G401 (cell line): ENCODE measurements around the gene VWA1. TPM values are rescaled to one million over a fixed set of nuclear protein-coding genes. Genes with fewer than 3 reads are reported as not detected.
"Not testable (repeated sequence)": the region's sequence is repeated elsewhere in the genome, so short reads cannot be mapped to it uniquely, and the experiment has no call there.

Source experiments
- DNase-seq: peaks from one replicate; pipeline ENCODE4 v3.0.0-alpha.2; 2015; ENCODE audit warnings: low spot score
- in situ Hi-C: cut with HindIII; loops from 2 replicates; pipeline ENCODE4 v1.10.0; 2016; ENCODE audit warnings: low sequenced_read_pairs, mixed read lengths
- total RNA-seq: library from RNA; depleted of rRNA; stranded (reverse); fragments of >200 nt; shearing (Covaris generic); gene quantifications from 2 replicates; pipeline ENCODE4 v1.2.3, GENCODE V29; 2014

The VWA1 gene
- total RNA-seq, 1 experiment from 2014 or later, result 26.8 TPM

DNA sequence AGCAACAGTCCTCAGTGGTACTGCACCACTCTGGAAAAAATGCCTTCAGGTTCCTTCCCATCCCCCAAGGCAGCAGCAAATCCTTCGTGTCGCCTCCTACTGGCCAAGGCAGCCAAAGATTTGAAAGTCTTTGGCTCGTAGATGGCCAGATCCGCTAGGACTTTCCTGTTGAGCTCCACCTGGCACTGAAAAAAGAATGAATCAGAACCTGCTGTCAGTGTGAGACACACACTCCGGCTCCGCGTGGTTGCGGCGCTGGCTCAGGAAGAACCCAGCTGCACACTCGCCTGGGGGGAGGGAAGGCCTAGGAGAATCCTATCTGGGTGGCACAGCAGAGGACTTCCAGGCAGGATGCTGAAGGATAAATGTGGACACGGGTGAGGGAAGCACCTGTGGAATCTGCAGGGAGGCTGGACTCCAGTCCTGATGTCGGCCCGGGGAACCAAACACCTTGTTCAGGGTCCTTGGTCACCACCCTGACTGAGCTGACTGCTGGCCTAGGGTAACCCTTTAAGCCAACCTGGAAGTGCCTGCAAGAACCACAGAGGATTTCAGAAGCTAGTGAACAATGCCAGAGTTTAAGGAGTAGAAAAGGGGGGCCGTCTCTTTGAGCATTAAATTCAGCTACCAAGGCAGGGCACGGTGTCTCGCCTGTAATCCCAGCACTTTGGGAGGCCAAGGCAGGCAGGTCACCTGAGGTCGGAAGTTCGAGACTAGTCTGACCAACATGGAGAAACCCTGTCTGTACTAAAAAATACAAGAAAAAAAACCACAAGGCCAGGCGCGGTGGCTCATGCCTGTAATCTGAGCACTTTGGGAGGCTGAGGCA, 33.2 kb upstream of the VWA1 start:
- peak; percentile 40 for DNase-seq
- in situ Hi-C loops, result no loop called here

DNA sequence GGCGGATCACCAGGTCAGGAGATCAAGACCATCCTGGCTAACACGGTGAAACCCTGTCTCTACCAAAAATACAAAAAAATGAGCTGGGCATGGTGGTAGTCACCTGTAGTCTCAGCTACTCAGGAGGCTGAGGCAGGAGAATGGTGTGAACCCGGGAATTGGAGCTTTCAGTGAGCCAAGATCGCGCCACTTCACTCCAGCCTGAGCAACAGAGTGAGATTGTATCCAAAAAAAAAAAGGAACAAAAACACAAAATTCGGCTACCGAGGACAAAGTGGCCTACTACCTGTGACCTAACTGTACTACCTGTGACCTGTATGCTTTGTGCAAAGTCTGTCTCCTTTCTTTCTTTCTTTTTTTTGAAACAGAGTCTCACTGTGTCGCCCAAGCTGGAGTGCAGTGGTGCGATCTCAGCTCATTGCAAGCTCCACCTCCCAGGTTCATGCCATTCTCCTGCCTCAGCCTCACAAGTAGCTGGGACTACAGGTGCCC, 32.5 kb upstream of the VWA1 start:
- DNase-seq, in situ Hi-C loops: not testable (repeated sequence)

DNA sequence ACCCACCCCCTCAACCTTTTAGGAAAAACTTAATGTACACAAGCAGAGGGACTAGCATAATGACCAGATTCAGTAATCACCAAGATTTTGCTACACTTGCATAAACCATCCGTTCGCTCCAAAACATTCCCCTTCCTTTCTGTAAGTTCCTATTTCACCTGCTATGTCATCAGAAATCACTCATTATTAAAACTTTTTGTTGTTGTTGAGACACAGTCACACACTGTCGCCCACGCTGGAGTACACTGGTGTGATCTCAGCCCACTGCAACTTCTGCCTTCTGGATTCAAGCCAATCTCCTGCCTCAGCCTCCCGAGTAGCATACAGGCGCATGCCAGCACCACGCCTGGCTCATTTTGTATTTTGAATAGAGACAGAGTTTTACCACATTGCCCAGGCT, 31.8 kb upstream of the VWA1 start:
- in situ Hi-C loops, result no loop called here

DNA sequence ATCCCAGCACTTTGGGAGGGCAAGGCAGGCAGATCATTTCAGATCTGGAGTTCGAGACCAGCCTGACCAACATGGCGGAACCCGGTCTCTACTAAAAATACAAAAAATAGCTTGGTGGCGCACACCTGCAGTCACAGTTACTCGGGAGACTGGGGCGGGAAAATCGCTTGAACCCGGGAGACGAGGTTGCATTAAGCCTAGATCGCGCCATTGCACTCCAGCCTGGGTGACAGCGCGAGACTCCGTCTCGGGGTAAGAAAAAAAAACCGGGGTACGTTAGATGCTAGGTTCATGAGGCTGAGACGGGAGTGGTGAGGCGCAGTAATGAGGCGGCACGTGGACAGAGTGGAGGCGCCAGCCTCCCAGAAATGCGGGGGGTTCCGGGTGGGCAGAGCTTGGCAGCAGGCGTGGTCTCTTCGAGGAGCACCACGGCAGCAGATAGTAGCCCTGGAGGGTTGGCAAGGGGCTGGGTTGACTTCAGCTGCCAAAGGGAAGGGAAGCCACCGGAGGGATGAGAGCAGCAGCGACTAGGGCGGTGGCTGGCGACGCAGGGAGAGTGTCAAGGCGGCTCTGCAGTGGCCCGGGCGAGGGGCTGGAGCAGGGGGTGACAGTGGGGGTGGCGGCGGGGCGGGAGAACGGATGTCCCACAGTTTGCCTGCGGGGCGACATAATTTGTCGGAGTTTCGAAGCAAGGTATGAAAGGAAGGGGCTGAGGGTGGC, 29.2 kb upstream of the VWA1 start:
- DNase-seq, result no peak
- in situ Hi-C loops, result no loop called here

More for the DNA sequence above, 31.8 kb upstream of the VWA1 start:
- DNase-seq, result no peak

DNA sequence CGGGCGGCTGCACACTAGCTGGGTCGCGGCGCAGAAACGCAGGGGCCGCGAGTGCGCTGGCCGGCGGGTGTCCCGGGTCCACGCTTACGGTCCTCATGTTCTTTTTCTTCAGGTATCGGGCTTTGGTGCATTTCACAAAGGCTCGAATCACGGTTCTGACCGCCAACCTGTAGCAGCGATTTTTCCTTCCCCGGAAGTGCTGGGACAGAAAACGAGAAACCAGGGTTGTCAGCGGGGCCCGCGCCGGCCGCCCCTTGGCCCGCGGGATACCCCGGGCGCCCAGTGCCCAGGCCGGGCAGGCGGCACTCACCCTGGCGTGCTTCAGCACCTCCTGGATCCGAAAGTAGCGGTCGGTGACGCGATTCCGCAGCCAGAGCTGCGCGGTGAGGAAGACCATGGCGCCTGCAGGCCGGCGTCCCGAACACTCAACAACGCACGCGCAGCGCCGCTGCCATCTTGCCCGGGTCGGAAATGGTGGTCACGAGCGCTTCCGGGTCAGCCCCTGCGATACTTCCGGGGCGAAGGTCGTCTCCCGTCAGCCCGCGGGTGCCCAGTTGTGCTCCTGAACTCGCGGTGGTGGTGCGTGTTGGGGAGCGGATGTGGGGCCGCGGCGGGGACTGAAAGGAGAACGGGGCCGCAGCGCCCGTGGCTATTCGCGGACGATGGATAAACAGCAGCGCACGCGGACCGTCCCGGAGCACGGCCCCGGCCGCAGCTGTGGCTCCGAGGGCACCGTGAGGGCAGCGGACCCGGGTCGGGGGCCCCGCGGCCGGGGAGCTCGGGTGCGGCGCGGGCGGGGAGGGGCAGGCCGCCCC, 28.5 kb upstream of the VWA1 start, which contains the start of gene MRPL20:
Gene MRPL20, minus strand, starts transcription at position 473 of the 815 bp plus-strand sequence. Its CDS starts 76 bp downstream, at position 397.
- peak; percentile 90 for DNase-seq
- in situ Hi-C loops, result no loop called here

DNA sequence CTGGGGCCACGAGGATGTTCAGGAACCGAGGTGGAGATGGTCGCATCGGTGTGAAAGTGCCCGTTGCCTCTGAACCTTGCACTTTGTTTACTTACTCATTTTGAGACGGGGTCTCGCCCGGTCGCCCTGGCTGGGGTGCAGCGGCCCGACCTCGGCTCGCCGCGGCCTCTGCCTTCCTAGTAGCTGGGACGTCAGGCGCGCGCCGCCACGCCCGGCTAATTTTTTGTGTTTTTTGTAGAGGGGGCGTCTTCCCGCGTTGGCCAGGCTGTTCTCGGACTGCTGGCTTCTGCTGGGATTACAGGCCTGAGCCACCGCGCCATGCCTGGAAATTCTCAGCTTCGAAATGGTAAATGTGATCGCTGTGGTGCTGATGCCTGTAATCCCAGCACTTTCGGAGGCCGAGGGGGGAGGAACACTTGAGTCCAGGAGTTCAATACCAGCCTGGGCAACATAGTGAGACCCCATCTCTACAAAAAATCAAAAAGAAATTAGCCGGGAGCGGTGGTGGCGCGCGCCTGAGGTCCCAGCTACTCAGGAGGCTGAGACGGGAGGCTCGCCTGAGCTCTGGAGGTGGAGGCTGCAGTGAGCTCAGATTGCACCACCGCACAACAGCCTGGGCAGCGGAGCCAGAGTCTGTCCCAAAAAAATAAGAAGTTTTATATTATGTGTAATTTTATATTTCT, 27.7 kb upstream of the VWA1 start:
- in situ Hi-C loops, result no loop called here
- DNase-seq, result no peak

DNA sequence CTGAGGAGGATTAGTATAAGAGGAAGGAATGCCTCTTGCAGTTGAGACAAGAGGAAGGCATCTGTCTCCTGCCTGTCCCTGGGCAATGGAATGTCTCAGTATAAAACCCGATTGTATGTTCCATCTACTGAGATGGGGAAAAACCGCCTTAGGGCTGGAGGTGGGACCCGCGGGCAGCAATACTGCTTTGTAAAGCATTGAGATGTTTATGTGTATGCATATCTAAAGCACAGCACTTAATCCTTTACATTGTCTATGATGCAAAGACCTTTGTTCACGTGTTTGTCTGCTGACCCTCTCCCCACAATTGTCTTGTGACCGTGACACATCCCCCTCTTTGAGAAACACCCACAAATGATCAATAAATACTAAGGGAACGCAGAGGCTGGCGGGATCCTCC, 25.3 kb upstream of the VWA1 start:
- in situ Hi-C loops, DNase-seq: not testable (repeated sequence)

DNA sequence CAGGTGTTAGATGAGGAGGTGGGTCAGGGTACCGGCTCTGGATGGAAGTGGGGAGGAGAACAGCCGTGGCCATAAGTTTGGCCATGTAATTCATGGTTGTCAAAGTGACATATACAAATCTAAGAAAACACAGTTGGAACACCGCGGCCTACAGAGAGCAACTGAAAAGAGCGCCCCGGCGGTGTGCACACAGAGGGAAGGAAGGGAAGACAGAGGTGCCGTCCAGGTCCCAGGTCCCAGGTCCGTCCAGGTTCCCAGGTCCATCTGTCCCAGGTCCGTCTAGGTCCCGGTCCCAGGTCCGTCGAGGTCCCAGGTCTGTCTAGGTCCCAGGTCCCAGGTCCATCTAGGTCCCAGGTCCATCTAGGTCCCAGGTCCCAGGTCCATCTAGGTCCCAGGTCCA, 23.9 kb upstream of the VWA1 start:
- no peak for DNase-seq
- in situ Hi-C loops, result no loop called here

DNA sequence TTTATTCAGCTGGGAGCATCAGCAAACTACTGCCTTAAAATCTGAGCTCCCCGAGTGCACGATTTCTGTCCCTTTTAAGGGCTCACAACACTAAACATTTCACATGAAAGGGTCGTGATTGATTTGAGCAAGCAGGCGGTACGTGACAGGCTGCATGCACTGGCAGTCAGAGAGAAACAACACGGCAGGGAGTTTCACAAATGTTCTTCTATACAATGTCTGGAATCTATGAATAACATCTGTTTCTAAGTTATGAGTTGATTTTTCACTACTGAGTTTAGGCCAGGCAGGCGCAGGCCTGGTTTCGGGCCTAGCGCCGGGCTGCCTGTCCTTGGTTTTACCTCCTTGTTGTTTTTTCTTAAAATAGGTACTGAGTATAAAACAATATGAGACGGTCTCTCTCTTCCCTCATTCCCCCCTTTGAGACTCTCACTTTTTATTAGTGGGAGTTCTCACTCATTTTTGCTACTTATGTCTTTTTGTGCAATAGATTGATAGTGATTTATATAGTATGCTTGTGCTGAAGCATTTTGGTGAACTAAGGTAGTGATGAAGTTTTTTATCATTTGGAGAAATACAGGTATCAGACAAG, 23.1 kb upstream of the VWA1 start:
- DNase-seq, in situ Hi-C loops: not testable (repeated sequence)

DNA sequence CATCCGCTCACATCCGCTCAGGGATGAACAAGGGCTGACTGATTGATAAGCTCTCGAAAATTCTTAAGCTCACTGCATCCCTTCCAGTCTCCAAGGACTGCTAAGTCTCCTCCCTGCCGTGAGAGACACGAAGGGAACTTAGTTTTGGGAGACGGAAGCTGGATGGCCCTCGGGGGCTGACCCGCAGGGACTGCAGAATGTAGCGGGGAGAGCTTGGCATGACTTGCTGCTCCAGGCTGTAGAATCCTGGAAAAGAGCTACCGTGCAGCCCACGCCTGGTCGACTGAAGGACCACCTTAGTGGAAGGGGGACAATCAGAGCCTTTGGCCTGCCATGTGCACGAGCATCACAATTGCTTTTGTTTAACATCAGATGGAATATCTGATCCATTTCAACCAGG, 19.7 kb upstream of the VWA1 start:
- in situ Hi-C loops, result no loop called here
- DNase-seq, result no peak

DNA sequence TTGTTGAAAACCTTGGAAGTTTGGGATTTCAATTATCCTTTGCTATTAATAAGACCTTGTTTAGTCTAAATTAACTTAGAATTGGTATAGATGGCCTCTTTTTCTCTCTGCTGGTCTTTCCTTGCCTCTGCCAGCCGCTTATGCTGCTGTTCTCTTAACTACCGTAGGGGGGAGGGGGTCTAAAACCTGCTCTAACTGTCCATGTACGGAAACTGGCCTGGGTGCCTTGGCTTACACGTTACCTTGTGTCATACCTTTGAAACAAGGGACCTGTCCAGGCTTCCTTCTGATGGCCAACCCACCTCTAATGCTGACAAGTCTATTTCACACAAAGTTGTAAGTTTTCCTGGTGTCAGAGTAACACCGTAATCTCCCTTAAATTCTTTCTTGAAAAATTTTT, 18.1 kb upstream of the VWA1 start:
- in situ Hi-C loops, DNase-seq: not testable (repeated sequence)

DNA sequence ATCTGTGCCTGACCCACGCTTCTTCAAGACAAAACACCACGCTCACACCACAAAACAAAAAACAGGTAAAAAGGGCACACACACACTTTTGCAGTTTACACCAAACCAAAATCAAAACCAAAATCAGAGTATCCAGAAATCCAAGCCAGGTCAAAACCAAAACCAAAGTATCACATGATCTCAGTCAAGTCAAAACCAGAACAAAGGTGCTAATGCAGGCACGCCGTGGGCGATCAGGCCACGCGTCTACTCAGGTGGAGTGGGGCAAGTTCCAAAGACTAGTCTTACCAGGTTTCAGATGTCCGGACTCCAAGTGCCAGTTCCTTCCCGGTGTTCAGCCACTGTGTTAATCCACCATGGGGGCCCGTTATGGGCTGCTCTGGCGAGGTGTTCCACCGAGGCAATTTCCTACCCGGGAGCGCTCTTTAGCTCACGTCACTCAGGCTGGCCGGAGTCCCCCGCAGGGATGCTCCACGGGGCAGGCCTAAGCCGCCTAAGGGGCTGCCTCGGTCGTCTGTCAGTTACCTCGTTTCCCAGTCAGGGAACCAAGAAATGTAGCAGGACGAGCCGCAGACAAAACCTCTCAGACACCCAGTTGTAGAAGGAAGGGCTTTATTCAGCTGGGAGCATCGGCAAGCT, 17.5 kb upstream of the VWA1 start:
- in situ Hi-C loops, DNase-seq: not testable (repeated sequence)

DNA sequence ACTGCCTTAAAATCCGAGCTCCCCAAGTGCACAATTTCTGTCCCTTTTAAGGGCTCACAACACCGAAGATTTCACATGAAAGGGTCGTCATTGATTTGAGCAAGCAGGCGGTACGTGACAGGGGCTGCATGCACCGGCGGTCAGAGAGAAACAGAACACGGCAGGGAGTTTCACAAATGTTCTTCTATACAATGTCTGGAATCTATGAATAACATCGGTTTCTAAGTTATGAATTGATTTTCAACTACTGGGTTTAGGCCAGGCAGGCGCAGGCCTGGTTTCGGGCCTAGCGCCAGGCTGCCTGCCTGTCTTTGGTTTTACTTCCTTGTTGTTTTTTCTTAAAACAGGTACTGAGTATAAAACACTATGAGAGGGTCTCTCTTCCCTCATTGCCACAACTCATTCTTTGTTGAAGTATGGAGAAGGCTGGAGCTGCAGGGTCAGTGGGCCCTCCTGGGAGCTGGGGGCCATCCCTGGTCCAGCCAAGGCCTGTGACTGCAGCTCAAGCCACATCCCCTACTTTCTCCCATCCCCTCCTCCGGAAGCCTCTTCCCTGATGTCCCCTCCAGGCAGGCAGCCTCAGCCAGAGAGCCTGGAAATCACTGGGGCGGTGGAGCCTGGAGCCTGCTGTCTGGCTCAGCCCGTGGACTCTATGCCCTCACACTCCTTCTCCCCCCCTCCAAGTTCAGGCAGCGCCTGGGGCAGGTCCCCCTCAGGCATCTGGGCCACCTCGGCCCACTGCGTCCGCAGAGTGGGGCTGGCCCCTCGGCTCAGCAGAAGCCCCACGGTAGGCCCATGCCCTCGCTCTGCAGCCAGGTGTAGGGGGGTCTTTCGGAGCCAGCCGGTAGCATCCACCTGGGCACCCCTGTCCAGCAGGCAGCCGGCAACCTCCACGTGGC, 16.8 kb upstream of the VWA1 start:
- no peak for DNase-seq
- in situ Hi-C loops, result no loop called here

DNA sequence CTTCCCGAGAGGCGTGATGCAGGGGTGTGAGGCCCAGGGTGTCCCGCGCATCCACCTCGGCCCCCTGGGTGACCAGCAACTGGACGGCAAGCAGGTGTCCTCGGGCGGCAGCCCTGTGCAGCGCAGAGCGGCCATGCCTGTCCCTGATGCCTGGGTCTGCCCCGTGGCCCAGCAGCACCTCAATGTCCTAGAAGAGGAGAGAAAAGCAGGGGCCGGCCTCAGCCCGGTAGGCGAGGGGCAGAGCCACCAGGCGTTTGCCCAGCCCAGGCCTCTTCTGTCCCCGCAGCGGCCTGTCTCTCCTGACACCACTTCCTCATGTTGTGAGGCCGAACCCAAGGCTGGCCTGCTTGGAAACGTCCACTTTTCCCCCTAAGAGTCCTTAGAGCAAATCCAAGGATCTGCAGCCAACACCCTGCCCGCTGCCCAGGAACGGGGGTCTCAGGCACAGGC, 16.1 kb upstream of the VWA1 start:
- in situ Hi-C loops, result no loop called here
- no peak for DNase-seq

DNA sequence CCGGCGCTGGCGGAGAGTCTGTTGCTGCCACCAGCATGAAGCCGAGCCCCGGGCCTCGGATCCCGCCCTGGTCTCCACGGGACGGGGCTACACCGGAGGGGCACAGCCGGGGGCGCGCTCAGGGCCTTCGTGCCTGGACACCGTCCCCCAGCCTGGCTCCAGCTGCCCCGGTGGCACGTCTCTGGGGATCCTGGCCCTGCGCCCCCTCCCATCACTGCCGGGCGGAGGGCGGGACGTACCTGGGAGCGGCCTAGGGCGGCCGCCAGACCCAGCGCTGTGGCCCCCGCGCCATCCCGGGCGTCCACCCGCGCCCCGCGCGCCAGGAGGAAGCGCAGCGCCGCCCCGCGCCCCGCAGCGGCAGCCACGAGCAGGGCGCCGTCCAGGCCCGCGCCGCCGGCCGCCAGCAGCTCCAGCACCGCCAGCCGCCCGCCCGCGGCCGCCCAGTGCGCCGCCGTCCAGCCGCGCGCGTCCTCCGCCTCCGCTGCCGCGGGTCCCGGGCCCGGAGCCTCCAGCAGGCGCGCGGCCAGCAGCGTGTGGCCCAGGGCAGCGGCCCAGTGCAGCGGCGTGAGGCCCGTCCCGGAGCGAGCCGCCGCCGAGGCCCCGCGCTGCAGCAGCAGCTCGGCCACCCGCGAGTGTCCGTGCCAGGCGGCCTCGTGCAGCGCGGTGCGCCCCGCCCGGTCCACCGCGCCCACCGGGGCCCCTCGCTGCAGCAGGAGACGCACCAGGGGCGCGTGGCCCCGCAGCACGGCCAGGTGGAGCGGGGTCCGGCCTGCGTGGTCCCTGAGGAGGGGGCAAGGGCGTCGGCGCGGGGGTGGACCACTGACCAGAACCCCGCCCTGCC, 15.5 kb upstream of the VWA1 start:
- in situ Hi-C loops, result no loop called here
- DNase-seq, result no peak

DNA sequence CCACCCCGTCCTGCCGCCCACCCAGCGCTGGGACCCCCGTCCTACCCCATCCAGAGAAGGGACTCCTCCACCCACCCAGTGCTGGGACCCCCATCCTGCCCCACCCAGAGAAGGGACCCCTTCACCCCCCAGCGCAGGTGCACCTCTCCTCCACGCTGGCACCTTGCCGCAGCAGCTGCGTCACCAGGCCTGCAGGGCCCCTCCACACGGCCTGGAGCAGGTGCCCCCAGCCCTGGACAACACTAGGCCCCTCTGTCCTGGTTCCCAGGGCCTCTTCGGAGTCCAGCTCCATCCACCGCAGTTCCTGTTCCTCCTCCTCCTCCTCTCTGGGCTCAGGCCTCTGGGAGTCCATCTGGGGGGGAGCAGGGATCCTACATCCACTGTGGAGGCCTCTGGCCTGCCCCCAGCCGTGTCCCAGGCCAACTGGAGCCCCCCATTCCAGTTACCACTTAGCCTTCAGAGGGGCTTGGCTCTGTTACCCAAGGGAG, 14.8 kb upstream of the VWA1 start:
- DNase-seq, result no peak
- in situ Hi-C loops, result no loop called here
